Measurements from ENCODE around the gene PTS. TPM values are rescaled to one million over a fixed set of nuclear protein-coding genes. Genes with fewer than 3 reads are reported as not detected.
A peak's percentile ranks its signal among the peaks of the same experiment; 100 is the strongest.

The PTS gene
- total RNA-seq, 1 donor from 2014 or later, result 108 TPM

- H4K20me1 ChIP-seq (ENCODE audit: low read depth), result no peaks in the 10 kb centered on the region
- Mint-ChIP-seq H3K27ac (peak overlapping the region; percentile 10), H3K4me3 (no peak overlapping the region), H3K9me3 (no peaks in the 10 kb centered on the region), H3K36me3 (no peaks in the 10 kb centered on the region), H3K4me1 (no peaks in the 10 kb centered on the region), H3K27me3 (ENCODE audit: insufficient read depth, low read depth) (no peaks in the 10 kb centered on the region)
- no peak overlapping the region for H3K27ac ChIP-seq
- no peaks in the 10 kb centered on the region for H3K4me1 ChIP-seq
- H3K27me3 ChIP-seq, result peaks cover 18% of the 10 kb centered on the region
- H3K9me3 ChIP-seq (ENCODE audit: low read depth), result no peaks in the 10 kb centered on the region
- H3K79me2 ChIP-seq (ENCODE audit: low read depth), result no peaks in the 10 kb centered on the region
- TF ChIP-seq CTCF (IDR thresholded peaks at IDR 0.05), result peak; percentile 83
- TF ChIP-seq EZH2 (IDR thresholded peaks at IDR 0.05), result no peak
- no peak overlapping the region for H3K9ac ChIP-seq
- H3K4me3 ChIP-seq, result no peak overlapping the region
- no peaks in the 10 kb centered on the region for H3F3A ChIP-seq (ENCODE audit: low read depth)
- peak overlapping the region; percentile 81 for H2AFZ ChIP-seq (replicated peaks)
- no peak overlapping the region for H3K4me2 ChIP-seq
- peak; percentile 72 for DNase-seq (ENCODE audit: low spot score)
- no peaks in the 10 kb centered on the region for H3K36me3 ChIP-seq
Observed at GRCh38 chr11:112219476-112220232, 6.6 kb upstream of the PTS start.

- Histone ChIP-seq H3K9ac (no peak overlapping the region), H3K9me3 (ENCODE audit: low read depth) (no peaks in the 10 kb centered on the region), H3K4me1 (no peaks in the 10 kb centered on the region), H3K4me3 (no peak overlapping the region), H3K79me2 (ENCODE audit: low read depth) (no peaks in the 10 kb centered on the region), H3K27me3 (peaks cover 18% of the 10 kb centered on the region), H2AFZ (replicated peaks) (no peak overlapping the region), H3F3A (ENCODE audit: low read depth) (no peaks in the 10 kb centered on the region), H4K20me1 (ENCODE audit: low read depth) (no peaks in the 10 kb centered on the region), H3K27ac (no peak overlapping the region), H3K36me3 (no peaks in the 10 kb centered on the region), H3K4me2 (no peak overlapping the region)
- no peak for DNase-seq (ENCODE audit: low spot score)
- Mint-ChIP-seq H3K27ac (no peak overlapping the region), H3K27me3 (ENCODE audit: insufficient read depth, low read depth) (no peaks in the 10 kb centered on the region), H3K9me3 (no peaks in the 10 kb centered on the region), H3K4me1 (no peaks in the 10 kb centered on the region), H3K4me3 (no peak overlapping the region), H3K36me3 (no peaks in the 10 kb centered on the region)
- no peak for TF ChIP-seq EZH2 (IDR thresholded peaks at IDR 0.05)
- TF ChIP-seq EZH2phosphoT487 (IDR thresholded peaks at IDR 0.05), result no peak
- TF ChIP-seq CTCF (IDR thresholded peaks at IDR 0.05), result no peak
Observed at GRCh38 chr11:112221274-112221835, 4.9 kb upstream of the PTS start.

GRCh38 chr11:112222303-112222702 is 3.9 kb upstream of the PTS start:
- Mint-ChIP-seq H3K36me3 (no peaks in the 10 kb centered on the region), H3K27me3 (ENCODE audit: insufficient read depth, low read depth) (peaks cover under 1% of the 10 kb centered on the region), H3K27ac (no peak overlapping the region), H3K9me3 (no peaks in the 10 kb centered on the region), H3K4me1 (peaks cover 7% of the 10 kb centered on the region), H3K4me3 (no peak overlapping the region)
- H2AFZ ChIP-seq (replicated peaks), result no peak overlapping the region
- DNase-seq (ENCODE audit: low spot score), result no peak
- no peaks in the 10 kb centered on the region for H3F3A ChIP-seq (ENCODE audit: low read depth)
- no peaks in the 10 kb centered on the region for H3K36me3 ChIP-seq
- peaks cover 3% of the 10 kb centered on the region for H3K4me1 ChIP-seq
- no peaks in the 10 kb centered on the region for H4K20me1 ChIP-seq (ENCODE audit: low read depth)
- no peak overlapping the region for H3K27ac ChIP-seq
- H3K4me2 ChIP-seq, result no peak overlapping the region
- no peak overlapping the region for H3K4me3 ChIP-seq
- TF ChIP-seq CTCF (IDR thresholded peaks at IDR 0.05), result no peak
- TF ChIP-seq EZH2 (IDR thresholded peaks at IDR 0.05), result no peak
- no peak for TF ChIP-seq EZH2phosphoT487 (IDR thresholded peaks at IDR 0.05)
- no peaks in the 10 kb centered on the region for H3K9me3 ChIP-seq (ENCODE audit: low read depth)
- H3K27me3 ChIP-seq, result peaks cover 18% of the 10 kb centered on the region
- peaks cover 8% of the 10 kb centered on the region for H3K79me2 ChIP-seq (ENCODE audit: low read depth)
- H3K9ac ChIP-seq, result no peak overlapping the region

All from neural progenitor cell (in vitro differentiated cells).